ENCODE data around the gene ISG20.

ISG20 gene

GRCh38 chr15:88655800-88656488 is 17.1 kb downstream of the ISG20 start:
- no peak for DNase-seq

GRCh38 chr15:88656760-88657221 is 18.0 kb downstream of the ISG20 start:
- DNase-seq: no peak

DNA sequence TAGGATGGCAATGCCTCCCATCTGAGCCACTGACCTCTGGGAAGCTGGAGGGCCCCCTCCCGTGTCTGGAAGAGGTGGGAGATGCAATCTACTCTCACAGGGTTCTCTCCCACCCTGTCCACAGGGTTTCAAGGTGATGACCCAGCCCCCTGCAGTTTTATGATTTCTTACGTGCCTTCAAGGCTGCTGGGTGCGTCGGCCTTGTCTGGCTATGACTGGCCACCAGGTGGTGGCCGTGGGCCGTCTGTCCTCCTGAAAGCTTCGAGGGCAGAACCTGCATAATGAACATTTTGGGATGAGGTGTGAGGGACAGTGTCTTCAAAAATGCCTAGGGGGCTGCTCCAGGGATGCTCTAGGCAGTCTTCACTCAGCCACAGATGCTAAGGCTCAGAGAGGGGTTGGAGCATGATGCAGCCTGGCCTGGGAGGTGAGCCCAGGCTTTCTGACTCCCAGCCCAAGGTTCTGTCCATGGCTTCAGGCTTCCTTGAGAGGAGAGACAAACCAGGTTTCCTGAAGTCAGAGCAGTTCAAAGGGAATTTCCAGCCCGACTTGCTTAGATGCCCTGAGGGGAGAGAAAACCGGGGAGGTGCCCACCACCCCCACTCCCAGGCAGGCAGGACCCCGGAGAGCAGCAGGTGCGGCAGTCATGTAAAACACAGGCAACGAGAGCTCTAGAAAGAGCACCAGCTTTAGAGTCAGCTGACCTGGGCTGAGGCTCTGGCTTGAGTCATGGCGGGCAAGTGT is 18.7 kb downstream of the ISG20 start:
- DNase-seq: no peak

- no peak for DNase-seq
These were observed 19.5 kb downstream of the ISG20 start for GRCh38 chr15:88658070-88658965.

- no peak for DNase-seq
These were observed 20.4 kb downstream of the ISG20 start for GRCh38 chr15:88658972-88659931.

- no peak for DNase-seq
These were observed 22.4 kb downstream of the ISG20 start for GRCh38 chr15:88661041-88661700.

DNA sequence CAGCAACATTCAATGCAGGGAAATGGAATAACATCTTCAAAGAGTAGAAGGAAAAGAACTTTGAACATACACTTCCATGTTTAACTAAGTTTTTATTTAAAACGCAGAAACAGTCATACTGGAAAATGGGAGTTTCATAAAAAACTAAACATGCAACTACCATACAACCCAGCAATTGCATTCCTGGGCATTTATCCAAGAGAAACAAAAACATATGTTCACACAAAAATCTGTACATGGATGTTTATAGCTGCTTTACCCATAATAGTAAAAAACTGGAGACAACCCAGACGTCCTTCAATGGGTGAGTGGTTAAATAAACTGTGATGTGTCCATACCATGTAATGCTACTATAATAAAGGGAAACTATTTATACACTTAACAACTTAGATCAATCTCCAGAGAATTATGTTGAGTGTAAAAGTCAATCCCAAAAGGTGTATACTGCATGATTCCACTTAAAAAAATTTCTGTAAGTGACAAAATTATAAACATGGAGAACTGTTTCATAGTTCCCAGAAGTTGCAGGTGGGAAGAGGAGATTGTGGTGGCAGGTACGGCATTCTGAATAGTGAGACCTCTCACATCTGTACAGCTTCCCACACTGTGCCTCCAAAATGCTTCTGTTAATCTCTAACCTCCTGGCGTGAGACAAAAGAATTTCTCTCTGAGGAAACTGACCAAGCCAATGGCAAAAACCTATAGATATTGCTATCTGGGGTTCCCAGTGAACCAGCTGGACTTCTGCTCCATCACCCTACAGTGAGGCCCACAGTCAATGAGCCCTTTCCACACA is 23.1 kb downstream of the ISG20 start:
- DNase-seq: no peak

DNA sequence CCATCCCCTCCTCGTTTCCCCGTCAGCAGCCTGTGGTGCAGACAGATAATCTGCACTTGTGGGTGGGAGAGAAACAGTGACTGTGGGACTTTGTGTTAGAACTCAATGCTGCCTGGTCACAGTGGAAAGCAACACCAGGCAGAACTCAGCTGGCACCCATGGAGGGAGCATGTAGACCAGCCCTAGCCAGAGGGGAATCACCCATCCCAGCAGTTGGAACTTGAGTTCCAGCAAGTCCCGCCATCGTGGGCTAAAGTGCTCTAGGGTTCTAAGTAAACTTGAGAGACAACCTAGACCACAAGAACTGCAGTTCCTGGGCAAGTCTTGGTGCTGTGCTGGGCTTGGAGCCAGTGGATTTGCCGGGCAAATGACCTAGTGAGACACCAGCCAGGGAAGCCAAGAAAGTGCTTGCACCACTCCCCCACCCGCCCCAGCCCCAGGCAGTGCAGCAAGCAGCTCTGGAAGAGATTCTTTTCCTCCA is 24.4 kb downstream of the ISG20 start:
- DNase-seq: no peak

- peak; percentile 39 to 45 for DNase-seq
These were observed 25.4 kb downstream of the ISG20 start for GRCh38 chr15:88664151-88664778.

GRCh38 chr15:88674661-88675060 is 35.8 kb downstream of the ISG20 start:
- no peak for DNase-seq

DNA sequence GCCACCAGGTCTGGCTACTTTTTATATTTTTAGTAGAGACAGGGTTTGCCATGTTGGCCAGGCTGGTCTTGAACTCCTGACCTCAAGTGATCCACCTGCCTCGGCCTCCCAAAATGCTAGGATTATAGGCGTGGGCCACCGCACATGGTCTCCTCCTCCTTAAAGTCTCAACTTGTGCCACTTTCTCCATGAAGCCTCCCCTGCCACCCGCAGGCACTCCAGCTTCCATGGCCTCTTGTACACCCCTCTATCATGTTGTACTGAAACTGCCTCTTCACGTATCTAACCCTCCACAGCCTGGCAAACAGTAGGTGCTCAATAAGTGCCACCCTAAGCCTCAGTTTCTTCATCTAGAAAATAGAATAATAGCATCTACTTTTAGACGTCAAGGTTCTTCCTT is 39.9 kb downstream of the ISG20 start:
- no peak for DNase-seq

- DNase-seq: no peak
These were observed 41.6 kb downstream of the ISG20 start for GRCh38 chr15:88680241-88681001.

- DNase-seq: no peak
These were observed 42.9 kb downstream of the ISG20 start for GRCh38 chr15:88681610-88682221.

- no peak for DNase-seq
These were observed 45.5 kb downstream of the ISG20 start for GRCh38 chr15:88684345-88684744.

DNA sequence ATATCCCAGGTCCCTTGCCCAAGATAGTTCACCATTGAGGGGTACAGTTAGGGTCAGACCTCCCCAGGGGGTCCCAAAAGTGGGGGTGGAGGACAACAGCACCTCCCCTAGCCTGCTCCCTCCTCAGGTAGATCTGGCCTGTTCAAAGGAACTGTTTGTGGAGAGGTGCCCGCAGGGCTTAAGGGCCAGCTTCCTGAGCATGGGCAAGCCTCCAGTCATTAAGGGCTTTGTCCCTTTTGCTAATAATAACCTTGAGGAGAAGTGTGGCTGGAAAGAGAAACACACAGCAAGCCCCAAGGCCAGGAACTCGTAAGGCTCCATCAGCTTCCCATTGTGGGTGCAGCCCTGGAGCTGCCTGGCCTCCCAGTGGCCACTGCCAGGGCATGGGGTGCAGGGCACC is 47.4 kb downstream of the ISG20 start:
- no peak for DNase-seq

GRCh38 chr15:88688394-88688933 is 49.6 kb downstream of the ISG20 start:
- no peak for DNase-seq

- no peak for DNase-seq
These were observed 51.5 kb downstream of the ISG20 start for GRCh38 chr15:88690331-88690730.

- no peak for DNase-seq
These were observed 54.4 kb downstream of the ISG20 start for GRCh38 chr15:88693191-88693590.

- no peak for DNase-seq
These were observed 56.3 kb downstream of the ISG20 start for GRCh38 chr15:88695101-88695500.
